Measurements from ENCODE around the gene DEFB114.

Gene DEFB114

GRCh38 chr6:49934770-49935169 is 29.2 kb downstream of the DEFB114 start:
- no peak for DNase-seq

GRCh38 chr6:49933526-49933925 is 30.4 kb downstream of the DEFB114 start:
- no peak for DNase-seq

GRCh38 chr6:49929340-49929739 is 34.6 kb downstream of the DEFB114 start:
- DNase-seq, result no peak

GRCh38 chr6:49923826-49924225 is 40.1 kb downstream of the DEFB114 start:
- DNase-seq, result no peak

GRCh38 chr6:49919935-49920644 is 43.9 kb downstream of the DEFB114 start:
- DNase-seq, result no peak

- no peak for DNase-seq
These were observed 44.7 kb downstream of the DEFB114 start for GRCh38 chr6:49919261-49919660.

- no peak for DNase-seq
These were observed 45.2 kb downstream of the DEFB114 start for GRCh38 chr6:49918787-49919186.

GRCh38 chr6:49915035-49915434 is 48.9 kb downstream of the DEFB114 start:
- DNase-seq, result no peak

GRCh38 chr6:49913636-49914375 is 50.2 kb downstream of the DEFB114 start:
- no peak for DNase-seq

- no peak for DNase-seq
These were observed 51.8 kb downstream of the DEFB114 start for GRCh38 chr6:49912196-49912595.

- no peak for DNase-seq
These were observed 52.7 kb downstream of the DEFB114 start for GRCh38 chr6:49911252-49911651.

All from hematopoietic multipotent progenitor cell treated with erythropoietin and hydrocortisone succinate and interleukin-3 and kit ligand, for 8 days (in vitro differentiated cells).